ENCODE measurements around the gene SLC16A3. TPM values are rescaled to one million over a fixed set of nuclear protein-coding genes. Genes with fewer than 3 reads are reported as not detected.
A peak's percentile ranks its signal among the peaks of the same experiment; 100 is the strongest.

SLC16A3 gene
- total and polyA plus RNA-seq, 2 of the 4 experiments (the other 2 are of a cell fraction): 49.1 to 181 TPM

GRCh38 chr17:82247856-82248671 lies 19.2 kb downstream of the SLC16A3 start:
- Histone ChIP-seq H3K4me1 (ENCODE audit: control insufficient read depth, insufficient read depth, low read length) (peaks cover 7% of the 10 kb centered on the region; the same call in 1 of the 2 replicates), H3K36me3 (ENCODE audit: control insufficient read depth, insufficient read depth, low read length) (peaks cover 99% of the 10 kb centered on the region), H2BK120ac (ENCODE audit: low read depth, low read length) (no peak overlapping the region), H3K4me3 (ENCODE audit: insufficient read depth, low read depth, low read length) (no peak overlapping the region), H3K27me3 (ENCODE audit: control insufficient read depth, insufficient read depth, low read length) (no peaks in the 10 kb centered on the region), H4K20me1 (ENCODE audit: insufficient read depth, low read length) (peaks cover 99% of the 10 kb centered on the region), H2BK5ac (ENCODE audit: low read depth, low read length, poor library complexity, severe bottlenecking) (no peak overlapping the region), H3K56ac (ENCODE audit: extremely low read depth, insufficient read depth, low read length) (no peak overlapping the region), H3K27ac (ENCODE audit: insufficient read depth, low read length) (no peak overlapping the region), H2AK5ac (ENCODE audit: low read depth, low read length) (no peak overlapping the region), H3K9me3 (ENCODE audit: control insufficient read depth, insufficient read depth, low read length) (no peaks in the 10 kb centered on the region), H2BK15ac (ENCODE audit: low read depth, low read length) (no peak overlapping the region), H3K9ac (ENCODE audit: low read depth, low read length) (no peak overlapping the region), H3K18ac (ENCODE audit: low read depth, low read length) (no peak overlapping the region), H4K5ac (ENCODE audit: low read depth, low read length) (no peak overlapping the region), H4K91ac (ENCODE audit: insufficient read depth, low read depth, low read length) (no peak overlapping the region), H3K9me1 (ENCODE audit: insufficient read depth, low read length) (peaks cover 3% of the 10 kb centered on the region; the same call in 1 of the 2 replicates), H2AK9ac (replicated peaks; ENCODE audit: low read depth, low read length, poor library complexity) (no peak overlapping the region), H3K79me1 (ENCODE audit: low read depth in 1 of 2, low read length in 2 of 2) (peaks cover 18 to 94% of the 10 kb centered on the region in 2 experiments), H4K8ac (ENCODE audit: low read depth in 2 of 2, low read length in 2 of 2) (no peak overlapping the region), H2BK20ac (ENCODE audit: low read depth, low read length) (no peak overlapping the region), H2AFZ (replicated peaks; ENCODE audit: low read length, poor library complexity) (peak overlapping the region; percentile 59), H3K4ac (ENCODE audit: low read depth, low read length) (no peak overlapping the region), H3K23ac (ENCODE audit: low read depth, low read length) (no peak overlapping the region), H3K4me2 (ENCODE audit: low read depth, low read length) (no peak overlapping the region), H3K14ac (replicated peaks; ENCODE audit: low read depth, low read length) (no peak overlapping the region)
- ChIA-PET CTCF (no interaction called here), POLR2A (ENCODE audit: unreplicated experiment) (no interaction called here)
- intact Hi-C loops (cut with micrococcal nuclease) (no loop called here), dilution Hi-C loops (cut with HindIII; ENCODE audit: low sequenced_read_pairs, unreplicated experiment) (no loop called here), in situ Hi-C loops (cut with MboI; ENCODE audit: low sequenced_read_pairs) (no loop called here)
- WGBS, 2 experiments (ENCODE audit: extremely low coverage in 2 of 2, insufficient read length in 1 of 2): 91% methylated on average over 13 of the region's 28 CpGs; no CpG with 5 or more reads in 1 of the 2 experiments
- DNase-seq (no peak), ATAC-seq (ENCODE audit: low read depth) (no peak)
- BruUV-seq (replicated peaks): no TSS peak
- TF ChIP-seq NFE2L2 (IDR thresholded peaks at IDR 0.05; ENCODE audit: low read depth, low read length) (no peak), MAFK (IDR thresholded peaks at IDR 0.05; ENCODE audit: low read depth, low read length) (no peak), SMC3 (IDR thresholded peaks at IDR 0.05; ENCODE audit: low read depth, low read length) (no peak), CEBPB (IDR thresholded peaks at IDR 0.05; ENCODE audit: low read depth, low read length) (no peak), MAZ (IDR thresholded peaks at IDR 0.05; ENCODE audit: borderline replicate concordance, low read depth, low read length) (no peak), RFX5 (IDR thresholded peaks at IDR 0.05; ENCODE audit: low read depth, low read length) (no peak), RCOR1 (IDR thresholded peaks at IDR 0.05; ENCODE audit: insufficient replicate concordance, low read length) (no peak), CHD1 (IDR thresholded peaks at IDR 0.05; ENCODE audit: low read depth, low read length) (no peak), MXI1 (IDR thresholded peaks at IDR 0.05; ENCODE audit: borderline replicate concordance, low read depth, low read length) (no peak), FOS (IDR thresholded peaks at IDR 0.05; ENCODE audit: low read depth, low read length) (no peak), POLR2A (IDR thresholded peaks at IDR 0.05; ENCODE audit: low read depth, low read length) (no peak), RAD21 (IDR thresholded peaks at IDR 0.05; ENCODE audit: low read length) (no peak), BHLHE40 (IDR thresholded peaks at IDR 0.05; ENCODE audit: low read depth, low read length) (no peak)
- TF ChIP-seq, protein P1, sequence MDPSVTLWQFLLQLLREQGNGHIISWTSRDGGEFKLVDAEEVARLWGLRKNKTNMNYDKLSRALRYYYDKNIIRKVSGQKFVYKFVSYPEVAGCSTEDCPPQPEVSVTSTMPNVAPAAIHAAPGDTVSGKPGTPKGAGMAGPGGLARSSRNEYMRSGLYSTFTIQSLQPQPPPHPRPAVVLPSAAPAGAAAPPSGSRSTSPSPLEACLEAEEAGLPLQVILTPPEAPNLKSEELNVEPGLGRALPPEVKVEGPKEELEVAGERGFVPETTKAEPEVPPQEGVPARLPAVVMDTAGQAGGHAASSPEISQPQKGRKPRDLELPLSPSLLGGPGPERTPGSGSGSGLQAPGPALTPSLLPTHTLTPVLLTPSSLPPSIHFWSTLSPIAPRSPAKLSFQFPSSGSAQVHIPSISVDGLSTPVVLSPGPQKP (IDR thresholded peaks at IDR 0.05; ENCODE audit: borderline replicate concordance, low read depth, low read length): no peak
- TF ChIP-seq, protein P2, sequence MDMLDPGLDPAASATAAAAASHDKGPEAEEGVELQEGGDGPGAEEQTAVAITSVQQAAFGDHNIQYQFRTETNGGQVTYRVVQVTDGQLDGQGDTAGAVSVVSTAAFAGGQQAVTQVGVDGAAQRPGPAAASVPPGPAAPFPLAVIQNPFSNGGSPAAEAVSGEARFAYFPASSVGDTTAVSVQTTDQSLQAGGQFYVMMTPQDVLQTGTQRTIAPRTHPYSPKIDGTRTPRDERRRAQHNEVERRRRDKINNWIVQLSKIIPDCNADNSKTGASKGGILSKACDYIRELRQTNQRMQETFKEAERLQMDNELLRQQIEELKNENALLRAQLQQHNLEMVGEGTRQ (IDR thresholded peaks at IDR 0.05; ENCODE audit: low read depth, low read length): no peak
